OCI-LY7 (cell line): Measurements from ENCODE around the gene C1orf87. TPM values are rescaled to one million over a fixed set of nuclear protein-coding genes. Genes with fewer than 3 reads are reported as not detected.

Experiments used
- BruUV-seq: library from RNA; stranded (reverse); fragments of 400-500 nt; replicated peaks from 2 replicates; lab custom pipeline; 2021; lab: Mats Ljungman, UMichigan
- CTCF ChIA-PET: fragments of 300-600 bp; sonication (Branson Sonifier 250); formaldehyde crosslinking; loops from one replicate; lab custom pipeline; 2022; ENCODE audit warnings: antibody characterized with exemption; ENCODE audit not compliant: unreplicated experiment; lab: Charles Lee
- POLR2A ChIA-PET: fragments of 300-600 bp; sonication (Branson Sonifier 250); formaldehyde crosslinking; loops from one replicate; lab custom pipeline; 2022; ENCODE audit warnings: antibody characterized with exemption; lab: Charles Lee
- DNase-seq: peaks from one replicate; pipeline ENCODE4 v3.0.0-alpha.2; 2015; ENCODE audit warnings: low spot score
- H2AFZ ChIP-seq: fragments of 200-600 bp; sonication (generic), shearing (Covaris generic); 2 replicates; pipeline ENCODE4 v1.6.1; 2014; ENCODE audit warnings: mild to moderate bottlenecking, antibody characterized with exemption, low read length, moderate library complexity
- H3K27ac ChIP-seq: fragments of 200-600 bp; sonication (generic); 2 replicates; pipeline ENCODE4 v1.5.1; 2014; ENCODE audit warnings: mixed run types, low read depth, mild to moderate bottlenecking, moderate library complexity, low read length, inconsistent platforms; ENCODE audit not compliant: poor library complexity, severe bottlenecking
- H3K36me3 ChIP-seq: fragments of 200-600 bp; sonication (generic); 2 replicates; pipeline ENCODE4 v1.6.1; 2014; ENCODE audit warnings: mild to moderate bottlenecking, antibody characterized with exemption, low read length, moderate library complexity, mixed read lengths; ENCODE audit not compliant: insufficient read depth
- H3K4me1 ChIP-seq: fragments of 200-600 bp; sonication (generic); 2 replicates; pipeline ENCODE4 v1.5.1; 2014; ENCODE audit warnings: mild to moderate bottlenecking, low read length; ENCODE audit not compliant: insufficient read depth, poor library complexity, severe bottlenecking
- H3K4me2 ChIP-seq: fragments of 200-600 bp; sonication (generic); 2 replicates; pipeline ENCODE4 v1.6.1; 2014; ENCODE audit warnings: mild to moderate bottlenecking, low read length
- H3K4me3 ChIP-seq: fragments of 200-600 bp; sonication (generic); 2 replicates; pipeline ENCODE4 v1.5.1; 2014; ENCODE audit warnings: mild to moderate bottlenecking, low read depth, low read length; ENCODE audit not compliant: poor library complexity, severe bottlenecking
- H3K79me2 ChIP-seq: fragments of 200-600 bp; sonication (generic); 2 replicates; pipeline ENCODE4 v1.6.1; 2016; ENCODE audit warnings: low read depth, mild to moderate bottlenecking, low read length, moderate library complexity, mixed read lengths; ENCODE audit not compliant: insufficient read depth
- H3K9me2 ChIP-seq: fragments of 200-600 bp; sonication (generic); 2 replicates; pipeline ENCODE4 v1.6.1; 2016; ENCODE audit warnings: mild to moderate bottlenecking, low read length, mixed read lengths; ENCODE audit not compliant: insufficient read depth
- H3K9me3 ChIP-seq: fragments of 200-600 bp; sonication (generic); 2 replicates; pipeline ENCODE4 v1.6.1; 2014; ENCODE audit warnings: mild to moderate bottlenecking, mixed run types, low read length, mixed read lengths
- H4K20me1 ChIP-seq: fragments of 200-600 bp; sonication (generic); 2 replicates; pipeline ENCODE4 v1.6.1; 2014; ENCODE audit warnings: mild to moderate bottlenecking, antibody characterized with exemption, low read length, moderate library complexity, mixed read lengths; ENCODE audit not compliant: insufficient read depth
- EZH2phosphoT487 ChIP-seq: fragments of 200-600 bp; sonication (generic); IDR thresholded peaks from 2 replicates; pipeline ENCODE4 v1.6.1; 2018; ENCODE audit warnings: low read depth, borderline replicate concordance, mild to moderate bottlenecking, mixed run types, antibody characterized with exemption, low read length, moderate library complexity, mixed read lengths
- intact Hi-C: fragments of 100-400 bp; cut with micrococcal nuclease; formaldehyde crosslinking; loops from one replicate; pipeline ENCODE4 v1.10.0; 2022; ENCODE audit not compliant: unreplicated experiment
- total RNA-seq, 2 experiments: library from RNA; depleted of rRNA in 1 of 2; stranded (reverse); fragments of >200 nt in 1 of 2; shearing (Covaris generic) in 1 of 2; gene quantifications; 2 replicates each; pipeline ENCODE4 v1.2.3, GENCODE V29; 2014 to 2022
- TF ChIP-seq, protein P1 (sequence below): fragments of 200-600 bp; sonication (generic); conservative IDR thresholded peaks from 2 replicates; pipeline ENCODE4 v1.5.1; 2014; ENCODE audit warnings: mild to moderate bottlenecking, antibody characterized with exemption, low read length, moderate library complexity, mixed read lengths

C1orf87 gene
- total RNA-seq, 2 experiments from 2014 or later: not detected

DNA sequence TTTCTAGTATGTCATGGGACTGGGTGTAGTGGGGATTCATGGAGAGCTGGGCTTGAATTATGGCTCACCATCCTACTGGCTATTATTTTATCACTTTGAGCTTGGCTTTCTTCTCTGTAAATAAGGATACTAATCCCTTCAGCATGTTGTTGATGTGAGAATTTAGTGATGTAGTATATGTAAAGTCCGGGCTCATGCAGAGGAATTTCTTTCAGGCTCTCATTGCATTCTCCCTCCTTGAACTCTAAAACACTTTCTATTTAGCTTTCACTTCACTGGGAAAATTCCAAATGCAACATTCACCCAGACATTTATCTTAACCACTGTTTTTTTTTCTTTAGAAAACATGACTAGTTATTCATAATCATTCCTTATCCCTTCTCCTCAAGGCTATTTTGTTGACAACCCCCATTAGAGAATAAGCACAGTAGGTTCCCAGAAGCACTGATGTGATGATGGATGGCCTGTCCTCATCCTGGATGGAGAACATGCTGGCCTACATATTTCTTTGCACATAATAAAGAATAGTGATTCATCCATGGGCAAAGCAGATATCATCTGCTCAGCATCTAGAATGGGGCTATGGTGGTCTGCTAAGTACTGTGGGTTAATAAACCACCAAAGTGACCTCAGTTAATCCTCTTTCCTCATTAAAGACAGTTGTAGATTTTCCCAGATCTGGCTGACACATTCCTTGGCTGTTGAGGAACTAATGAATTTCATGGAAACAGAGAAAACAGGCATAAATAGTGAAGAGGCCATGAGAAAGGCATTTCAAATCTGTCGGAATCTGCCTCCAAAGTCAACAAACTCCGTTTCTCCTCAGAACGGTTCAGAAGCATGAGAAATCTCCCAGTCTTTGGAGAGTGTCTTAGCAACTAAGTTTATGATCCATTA lies 79.0 kb downstream of the C1orf87 start:
- BruUV-seq: no TSS peak
- CTCF ChIA-PET: no interaction called here
- TF ChIP-seq, protein P1, sequence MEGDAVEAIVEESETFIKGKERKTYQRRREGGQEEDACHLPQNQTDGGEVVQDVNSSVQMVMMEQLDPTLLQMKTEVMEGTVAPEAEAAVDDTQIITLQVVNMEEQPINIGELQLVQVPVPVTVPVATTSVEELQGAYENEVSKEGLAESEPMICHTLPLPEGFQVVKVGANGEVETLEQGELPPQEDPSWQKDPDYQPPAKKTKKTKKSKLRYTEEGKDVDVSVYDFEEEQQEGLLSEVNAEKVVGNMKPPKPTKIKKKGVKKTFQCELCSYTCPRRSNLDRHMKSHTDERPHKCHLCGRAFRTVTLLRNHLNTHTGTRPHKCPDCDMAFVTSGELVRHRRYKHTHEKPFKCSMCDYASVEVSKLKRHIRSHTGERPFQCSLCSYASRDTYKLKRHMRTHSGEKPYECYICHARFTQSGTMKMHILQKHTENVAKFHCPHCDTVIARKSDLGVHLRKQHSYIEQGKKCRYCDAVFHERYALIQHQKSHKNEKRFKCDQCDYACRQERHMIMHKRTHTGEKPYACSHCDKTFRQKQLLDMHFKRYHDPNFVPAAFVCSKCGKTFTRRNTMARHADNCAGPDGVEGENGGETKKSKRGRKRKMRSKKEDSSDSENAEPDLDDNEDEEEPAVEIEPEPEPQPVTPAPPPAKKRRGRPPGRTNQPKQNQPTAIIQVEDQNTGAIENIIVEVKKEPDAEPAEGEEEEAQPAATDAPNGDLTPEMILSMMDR: no peak
- no peak for TF ChIP-seq EZH2phosphoT487
- Histone ChIP-seq H3K4me1 (no peaks in the 10 kb centered on the region), H3K9me2 (no peaks in the 10 kb centered on the region), H3K4me2 (no peak overlapping the region), H4K20me1 (no peaks in the 10 kb centered on the region), H3K4me3 (no peak overlapping the region), H3K27ac (no peak overlapping the region), H3K79me2 (no peaks in the 10 kb centered on the region), H2AFZ (no peak overlapping the region), H3K36me3 (no peaks in the 10 kb centered on the region), H3K9me3 (no peaks in the 10 kb centered on the region)
- intact Hi-C loops: no loop called here
- POLR2A ChIA-PET: no interaction called here
- DNase-seq: no peak

DNA sequence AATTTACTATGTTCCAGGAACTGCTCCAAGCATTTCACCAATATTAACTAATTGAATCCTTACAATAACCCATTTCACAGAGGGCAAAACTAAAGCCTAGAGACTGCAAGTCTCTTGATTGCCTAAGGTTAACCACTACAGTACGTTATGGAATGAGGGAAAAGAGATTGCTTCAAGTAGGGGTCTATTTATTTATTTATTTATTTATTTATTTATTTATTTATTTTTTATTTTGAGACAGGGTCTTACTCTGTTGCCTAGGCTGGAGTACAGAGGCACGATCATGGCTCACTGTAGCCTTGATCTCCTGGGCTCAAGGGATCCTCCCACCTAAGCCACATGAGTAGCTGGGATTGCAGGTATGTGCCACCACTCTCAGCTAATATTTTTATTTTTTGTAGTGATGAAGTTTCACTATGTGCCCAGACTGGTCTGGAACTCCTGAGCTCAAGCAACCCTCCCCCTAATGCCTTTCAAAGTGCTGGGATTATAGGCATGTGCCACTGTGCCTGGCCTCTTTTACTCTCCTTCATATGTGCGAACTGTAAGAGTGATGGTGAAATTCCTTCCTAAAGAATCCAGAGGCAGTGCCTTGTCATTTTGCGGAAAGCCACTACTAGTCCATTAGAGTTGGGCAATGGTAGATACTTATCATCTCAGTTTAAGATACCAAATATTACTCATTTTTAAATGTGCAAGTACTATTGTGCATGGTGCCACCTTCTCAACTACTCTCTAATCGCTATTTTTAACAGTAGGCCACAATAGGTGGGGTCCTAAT lies 81.3 kb downstream of the C1orf87 start:
- Histone ChIP-seq H3K9me2 (no peaks in the 10 kb centered on the region), H2AFZ (no peak overlapping the region), H3K4me3 (no peak overlapping the region), H3K4me1 (no peaks in the 10 kb centered on the region), H3K4me2 (no peak overlapping the region), H3K27ac (no peak overlapping the region), H4K20me1 (no peaks in the 10 kb centered on the region), H3K36me3 (no peaks in the 10 kb centered on the region), H3K79me2 (no peaks in the 10 kb centered on the region), H3K9me3 (no peaks in the 10 kb centered on the region)
- no peak for TF ChIP-seq EZH2phosphoT487
- TF ChIP-seq, protein P1: no peak
- ChIA-PET POLR2A (no interaction called here), CTCF (no interaction called here)
- no peak for DNase-seq
- BruUV-seq: no TSS peak
- intact Hi-C loops: no loop called here
